ENCODE measurements around the gene VSX1.

The VSX1 gene

DNA sequence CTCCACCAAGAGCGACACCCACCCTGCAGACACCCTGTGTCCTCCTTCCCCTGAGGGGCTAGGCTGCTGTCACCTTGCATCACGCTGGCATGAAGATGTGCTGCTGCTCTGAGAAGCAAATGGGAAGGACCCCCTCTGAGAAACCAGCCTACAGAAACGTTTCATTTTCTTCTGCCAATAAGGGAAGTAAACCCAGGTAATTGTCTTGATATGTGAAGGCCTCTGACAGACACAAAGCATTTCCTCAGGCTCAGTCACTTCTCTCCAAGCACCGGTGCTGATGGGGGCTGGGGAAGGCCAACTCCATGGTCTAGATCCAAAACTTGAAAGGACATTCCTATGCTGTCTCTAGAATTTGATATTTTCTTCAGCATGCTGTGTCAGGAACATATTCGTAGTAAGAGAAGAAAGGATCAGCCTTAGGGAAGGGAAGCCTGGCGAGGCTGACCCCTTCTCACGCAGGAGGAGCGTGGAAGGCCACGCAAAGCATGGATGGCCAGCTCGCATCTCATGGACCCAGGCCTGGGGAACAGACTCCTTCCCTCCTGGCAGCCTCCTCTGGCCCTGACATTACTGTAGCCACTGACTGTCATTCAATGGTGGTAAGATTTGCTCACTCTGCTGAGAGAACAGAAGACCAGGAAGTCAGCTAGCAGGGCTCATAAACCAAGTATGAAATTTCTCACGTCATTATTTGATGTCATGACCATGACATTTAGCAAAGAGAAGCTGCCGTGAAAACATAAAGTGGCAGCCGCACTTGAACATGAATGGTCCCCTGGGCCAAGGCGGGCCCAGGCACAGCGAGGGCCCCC lies 44.4 kb downstream of the VSX1 start:
- no peak for DNase-seq

DNA sequence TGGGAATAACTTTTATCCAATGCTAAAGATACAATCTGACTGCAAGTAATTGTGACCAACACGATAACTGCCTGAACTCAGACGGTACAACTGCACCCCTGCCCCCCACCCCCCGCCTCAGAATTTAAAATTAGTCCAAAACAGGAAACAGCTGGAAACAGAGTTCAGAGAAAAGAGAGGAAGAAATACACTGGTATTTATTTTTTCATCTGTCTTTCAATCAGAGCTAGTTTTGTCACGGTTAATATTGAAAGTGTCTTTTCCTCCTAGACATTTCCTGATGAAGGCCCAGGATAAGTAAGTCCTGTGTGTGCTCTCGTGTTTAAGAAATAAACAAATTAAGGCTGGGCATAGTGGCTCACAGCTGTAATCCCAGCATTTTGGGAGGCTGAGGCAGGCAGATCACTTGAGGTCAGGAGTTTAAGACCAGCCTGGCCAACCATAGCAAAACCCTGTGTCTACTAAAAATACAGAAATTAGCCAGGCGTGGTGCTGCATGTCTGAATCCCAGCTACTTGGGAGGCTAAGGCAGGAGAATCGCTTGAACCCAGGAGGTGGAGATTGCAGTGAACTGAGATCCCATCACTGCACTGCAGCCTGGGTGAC lies 45.5 kb downstream of the VSX1 start:
- DNase-seq, result no peak

DNA sequence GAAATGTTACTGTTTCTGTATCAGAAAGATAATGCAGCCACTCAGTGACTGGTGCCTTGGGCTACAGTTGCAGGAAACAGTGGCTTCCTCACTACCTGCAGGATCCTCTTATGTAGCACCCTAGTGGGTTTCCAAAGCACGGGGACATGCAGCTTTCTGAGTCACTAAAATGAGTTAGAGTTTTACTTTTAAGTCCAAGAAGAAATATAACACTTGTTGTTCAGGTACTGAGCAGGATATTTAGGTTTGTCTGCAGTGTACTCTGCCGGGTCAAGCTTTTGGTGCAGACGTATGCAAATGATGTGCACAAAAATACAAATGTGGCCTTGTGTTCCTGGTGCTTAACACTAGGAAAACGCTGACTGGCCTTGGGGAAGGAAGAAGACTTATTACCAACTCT lies 46.0 kb downstream of the VSX1 start:
- no peak for DNase-seq

DNA sequence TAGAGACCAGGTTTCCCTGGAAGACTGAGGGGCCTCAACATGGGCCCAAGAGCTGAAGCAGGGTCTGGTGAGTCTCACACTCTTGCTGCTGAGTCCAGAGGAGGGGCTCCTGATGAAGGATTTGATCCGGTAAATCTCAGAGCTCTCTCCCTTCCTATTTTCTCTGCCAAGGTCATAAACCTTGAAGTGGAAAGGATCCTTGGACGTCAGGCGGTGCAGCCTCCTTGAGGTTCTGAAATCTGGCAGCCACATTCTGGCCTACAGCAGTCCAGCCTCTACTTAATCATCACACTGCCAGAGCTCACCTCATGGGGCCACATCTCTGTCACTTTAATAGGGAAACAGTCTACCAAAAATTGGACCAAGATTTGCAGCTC lies 48.0 kb downstream of the VSX1 start:
- DNase-seq, result no peak

DNA sequence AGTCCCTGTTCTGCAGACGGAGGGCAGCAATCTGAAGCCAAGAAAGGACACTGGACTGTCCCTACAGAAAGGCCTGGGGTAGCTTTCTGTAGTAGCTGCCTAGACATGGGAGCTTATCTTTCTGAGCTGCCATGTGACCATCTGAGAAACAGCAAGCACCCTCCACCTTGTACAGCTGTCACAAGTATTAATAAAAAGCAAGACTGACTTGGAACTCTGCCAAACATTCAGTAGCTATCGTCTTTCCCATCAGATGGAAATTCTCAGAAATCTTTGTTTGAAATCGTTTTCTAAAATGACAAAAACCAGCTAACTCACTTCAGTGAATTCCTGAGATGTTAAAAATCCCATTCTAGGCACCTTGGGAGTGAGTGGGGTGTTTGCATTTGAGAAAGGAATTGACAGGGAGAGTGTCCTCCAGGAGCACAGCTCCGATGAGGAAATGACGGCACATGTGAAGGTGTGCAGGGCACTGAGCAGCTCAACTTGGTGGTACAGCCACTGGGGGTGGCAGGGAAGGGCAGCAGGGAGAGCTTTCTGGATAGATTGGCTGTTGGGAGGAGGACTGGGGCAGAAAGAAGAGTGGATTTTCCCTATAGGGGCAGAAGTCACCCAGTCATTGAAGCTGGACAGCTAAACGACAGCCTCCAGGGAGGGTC lies 48.5 kb downstream of the VSX1 start:
- no peak for DNase-seq

DNA sequence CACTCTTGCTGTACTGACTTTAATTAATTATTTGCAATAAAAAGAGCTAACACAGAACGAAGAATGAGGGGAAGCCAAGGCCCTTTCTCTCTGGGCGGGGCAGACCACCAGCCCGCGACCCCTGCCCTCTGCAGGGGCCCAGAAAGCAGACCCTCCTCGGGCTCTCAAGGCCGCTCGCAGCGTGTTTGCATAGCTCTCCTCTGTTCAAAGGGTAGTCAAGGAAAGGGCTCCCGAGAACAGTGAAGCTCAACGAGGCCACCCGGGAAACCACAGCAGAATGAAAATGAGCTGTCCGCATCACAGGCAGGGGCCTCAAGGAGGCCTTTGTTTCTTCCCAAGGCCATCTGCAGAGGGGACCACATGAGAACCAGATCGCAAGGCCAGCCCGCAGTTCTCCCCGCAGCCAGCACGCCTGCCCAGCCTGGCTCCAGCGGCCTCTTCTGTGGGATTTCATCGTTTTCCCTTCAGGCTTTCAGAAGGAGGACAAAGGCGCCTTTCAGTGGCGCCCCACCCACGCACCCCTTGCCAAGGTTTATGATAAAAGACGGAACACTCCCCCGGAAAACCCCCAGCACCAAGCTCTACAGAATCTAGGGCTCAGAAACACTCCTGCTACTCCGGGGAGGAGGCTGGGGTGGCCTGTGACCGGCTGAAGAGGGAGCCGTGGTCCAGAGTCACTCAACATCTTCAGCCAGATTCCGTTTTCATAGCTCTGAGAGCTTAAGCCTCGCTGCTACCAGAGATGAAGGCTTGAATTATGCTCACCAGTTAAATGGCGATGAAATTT lies 49.3 kb downstream of the VSX1 start:
- DNase-seq, result no peak

DNA sequence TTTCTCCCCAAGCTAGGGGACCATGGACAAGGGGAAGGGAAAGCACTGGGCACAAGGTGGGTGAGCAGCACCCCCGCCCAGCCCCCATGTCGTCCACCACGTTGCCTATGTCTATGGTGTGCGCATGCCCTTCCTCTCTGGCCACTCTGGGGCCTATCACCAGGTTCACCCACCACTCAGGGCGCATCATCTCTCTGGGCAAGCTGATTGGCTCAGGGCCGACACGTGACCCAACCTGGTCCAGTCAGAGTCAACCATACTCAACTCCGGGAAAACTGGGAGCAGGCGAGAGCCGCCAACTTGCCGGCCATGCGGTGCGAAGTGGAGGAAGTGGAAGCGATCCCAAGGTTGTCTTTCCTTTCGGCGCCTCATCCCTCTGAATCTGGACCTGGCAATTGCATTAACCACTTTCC lies 49.9 kb downstream of the VSX1 start:
- no peak for DNase-seq

DNA sequence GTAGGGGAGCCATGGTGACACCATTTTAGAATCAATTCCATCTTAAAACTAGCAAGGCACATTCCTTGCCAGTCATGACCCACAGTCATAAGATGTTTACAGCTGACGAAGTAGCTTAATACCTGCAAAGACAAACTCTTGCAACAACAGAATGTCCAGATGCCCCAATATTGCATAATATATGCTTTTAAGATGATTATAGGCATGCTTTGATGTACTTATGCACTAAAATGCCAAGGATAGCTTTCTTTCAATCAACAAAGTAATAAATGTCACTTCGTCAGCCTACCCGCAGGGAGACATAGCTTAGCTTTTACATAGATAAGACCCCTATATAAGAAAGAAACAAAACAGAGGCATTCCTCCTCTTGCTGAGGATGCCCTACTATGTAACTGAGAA lies 50.7 kb downstream of the VSX1 start:
- no peak for DNase-seq

DNA sequence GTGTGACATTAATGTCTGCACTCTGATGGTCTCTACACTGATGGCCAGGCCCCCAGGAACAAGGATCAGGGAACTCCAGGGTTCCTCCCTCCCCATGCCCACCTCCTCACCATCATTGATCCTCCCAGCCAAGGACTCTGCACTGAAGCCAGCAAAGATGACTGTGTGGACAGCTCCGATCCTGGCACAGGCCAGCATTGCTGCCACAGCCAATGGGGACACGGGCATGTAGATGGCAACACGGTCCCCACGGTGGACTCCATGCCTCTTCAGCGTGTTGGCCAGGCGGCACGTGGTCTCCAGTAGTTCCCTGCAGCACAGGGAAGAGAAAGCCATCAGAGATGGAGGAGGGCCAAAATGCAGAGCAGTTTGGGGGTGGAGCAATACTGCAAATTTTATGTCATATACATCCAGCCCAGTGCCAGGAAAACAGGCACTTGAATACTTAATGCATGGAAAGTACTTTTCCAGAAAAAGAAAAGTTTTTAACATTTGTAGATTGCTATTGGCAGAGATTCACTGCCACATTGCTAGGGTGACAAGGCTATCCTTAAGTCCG lies 51.2 kb downstream of the VSX1 start:
- no peak for DNase-seq

DNA sequence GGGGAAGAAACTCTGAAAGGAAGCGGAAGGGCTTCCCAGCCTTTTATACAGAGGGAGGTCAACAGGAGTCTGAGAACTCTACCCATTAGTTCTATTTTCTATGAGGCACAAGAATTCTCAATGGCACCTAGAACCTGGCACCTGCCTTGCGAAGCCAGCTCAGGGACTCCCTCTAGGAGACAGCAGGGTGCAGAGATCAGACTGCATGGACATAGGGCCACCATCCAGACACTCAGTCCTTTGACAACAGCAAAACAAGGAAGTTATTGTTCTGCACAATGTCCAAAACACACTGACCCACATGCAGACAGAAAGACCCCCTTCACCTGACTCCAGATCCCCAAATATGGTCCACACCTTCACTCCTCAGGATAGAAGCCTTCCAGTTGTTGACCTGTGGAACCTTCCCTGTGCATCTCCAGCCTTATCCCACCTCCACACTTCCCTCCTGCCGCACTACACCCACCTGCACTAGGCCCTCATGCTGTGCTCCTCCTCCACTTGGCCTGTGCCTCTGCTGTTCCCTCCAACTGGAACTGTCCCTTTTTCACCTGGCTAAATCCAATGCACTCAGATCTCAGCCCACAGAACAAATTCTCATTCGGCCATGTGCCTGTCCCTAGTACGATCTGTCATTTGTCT lies 51.8 kb downstream of the VSX1 start:
- no peak for DNase-seq

DNA sequence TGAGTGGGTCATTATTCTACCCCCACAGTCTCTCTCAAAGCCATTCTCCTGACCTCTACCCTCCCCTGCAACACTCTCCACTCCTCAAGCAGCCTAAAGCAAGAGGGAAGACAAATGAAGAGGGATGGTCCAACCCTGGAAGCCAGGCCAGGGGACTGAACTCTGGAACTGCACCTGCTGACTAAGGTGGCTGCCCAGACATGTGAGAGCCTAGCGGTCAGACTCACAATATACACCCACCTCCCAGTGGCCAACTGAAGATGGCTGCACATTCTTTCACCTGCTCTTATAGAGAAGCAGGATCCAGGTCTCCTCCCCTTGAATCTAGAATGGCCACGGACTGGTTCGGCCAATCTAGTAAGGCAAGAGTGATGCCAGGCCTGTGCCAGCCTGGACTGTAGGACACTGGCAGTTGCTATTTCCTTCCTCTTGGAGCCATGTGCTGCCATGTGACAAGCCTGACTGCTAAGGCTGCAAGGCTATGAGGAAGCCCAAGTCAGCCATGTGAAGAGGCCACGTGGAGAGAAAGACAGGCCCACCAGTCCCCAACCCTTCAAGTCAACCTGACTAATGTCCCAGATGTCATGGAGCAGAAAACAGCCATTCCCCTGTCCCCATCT lies 55.8 kb downstream of the VSX1 start:
- no peak for DNase-seq
